ENCODE data around the gene CWC22. TPM values are rescaled to one million over a fixed set of nuclear protein-coding genes. Genes with fewer than 3 reads are reported as not detected.

Gene CWC22
- total RNA-seq, 1 donor from 2014 or later: 12.0 TPM

DNA sequence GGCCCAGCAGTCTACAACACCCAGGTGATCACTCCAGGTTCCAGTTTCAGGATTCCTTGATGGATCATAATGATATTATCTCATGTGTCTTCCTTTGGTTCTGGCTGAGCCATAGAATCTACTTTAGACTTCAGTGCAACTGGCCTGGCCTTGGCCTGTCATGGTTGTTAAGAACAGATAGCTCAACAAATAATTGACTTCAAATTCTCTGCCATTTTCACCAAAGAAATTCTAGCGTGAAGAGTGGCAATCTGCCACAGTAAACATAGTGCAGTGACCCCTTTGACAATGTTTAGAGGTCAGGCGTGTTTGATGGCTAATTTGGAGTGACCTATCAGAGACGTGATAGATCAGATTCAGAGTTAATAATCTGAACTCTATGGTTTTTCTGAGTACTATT, 95.5 kb downstream of the CWC22 start:
- no peaks in the 10 kb centered on the region for H3K9me3 Mint-ChIP-seq (ENCODE audit: unreplicated experiment)
- no peak for DNase-seq
- H3K4me1 Mint-ChIP-seq (ENCODE audit: low read depth, unreplicated experiment): no peaks in the 10 kb centered on the region
- H3K27ac Mint-ChIP-seq (ENCODE audit: unreplicated experiment): no peak overlapping the region
- H3K4me3 Mint-ChIP-seq (ENCODE audit: unreplicated experiment): no peak overlapping the region
- H3K36me3 Mint-ChIP-seq (ENCODE audit: unreplicated experiment): no peaks in the 10 kb centered on the region
- TF ChIP-seq CTCF (IDR thresholded peaks at IDR 0.05; ENCODE audit: partially characterized antibody, unreplicated experiment): no peak
- H3K27me3 Mint-ChIP-seq (ENCODE audit: unreplicated experiment): no peaks in the 10 kb centered on the region

DNA sequence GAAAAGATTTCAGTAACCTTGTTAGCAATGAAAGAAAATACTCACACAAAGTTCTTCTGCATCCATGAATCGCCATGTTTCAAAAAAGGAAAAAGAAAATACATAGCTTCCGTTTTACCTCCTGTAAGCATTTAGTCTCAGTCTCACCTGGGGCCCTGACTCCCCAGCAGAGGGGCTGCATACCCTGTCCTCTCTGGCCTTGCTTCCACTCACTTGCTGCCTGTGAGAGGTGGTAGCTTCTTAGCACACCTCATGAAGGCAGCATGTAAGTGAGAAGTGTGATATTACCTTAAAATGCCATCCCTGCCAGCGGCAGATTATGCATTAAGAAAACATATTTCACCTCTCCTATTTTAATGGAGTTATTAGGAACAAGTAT, 96.4 kb downstream of the CWC22 start:
- Mint-ChIP-seq H3K27me3 (ENCODE audit: unreplicated experiment) (no peaks in the 10 kb centered on the region), H3K27ac (ENCODE audit: unreplicated experiment) (no peak overlapping the region), H3K4me3 (ENCODE audit: unreplicated experiment) (no peak overlapping the region), H3K36me3 (ENCODE audit: unreplicated experiment) (no peaks in the 10 kb centered on the region), H3K4me1 (ENCODE audit: low read depth, unreplicated experiment) (no peaks in the 10 kb centered on the region), H3K9me3 (ENCODE audit: unreplicated experiment) (no peaks in the 10 kb centered on the region)
- TF ChIP-seq CTCF (IDR thresholded peaks at IDR 0.05; ENCODE audit: partially characterized antibody, unreplicated experiment): no peak
- DNase-seq: no peak

DNA sequence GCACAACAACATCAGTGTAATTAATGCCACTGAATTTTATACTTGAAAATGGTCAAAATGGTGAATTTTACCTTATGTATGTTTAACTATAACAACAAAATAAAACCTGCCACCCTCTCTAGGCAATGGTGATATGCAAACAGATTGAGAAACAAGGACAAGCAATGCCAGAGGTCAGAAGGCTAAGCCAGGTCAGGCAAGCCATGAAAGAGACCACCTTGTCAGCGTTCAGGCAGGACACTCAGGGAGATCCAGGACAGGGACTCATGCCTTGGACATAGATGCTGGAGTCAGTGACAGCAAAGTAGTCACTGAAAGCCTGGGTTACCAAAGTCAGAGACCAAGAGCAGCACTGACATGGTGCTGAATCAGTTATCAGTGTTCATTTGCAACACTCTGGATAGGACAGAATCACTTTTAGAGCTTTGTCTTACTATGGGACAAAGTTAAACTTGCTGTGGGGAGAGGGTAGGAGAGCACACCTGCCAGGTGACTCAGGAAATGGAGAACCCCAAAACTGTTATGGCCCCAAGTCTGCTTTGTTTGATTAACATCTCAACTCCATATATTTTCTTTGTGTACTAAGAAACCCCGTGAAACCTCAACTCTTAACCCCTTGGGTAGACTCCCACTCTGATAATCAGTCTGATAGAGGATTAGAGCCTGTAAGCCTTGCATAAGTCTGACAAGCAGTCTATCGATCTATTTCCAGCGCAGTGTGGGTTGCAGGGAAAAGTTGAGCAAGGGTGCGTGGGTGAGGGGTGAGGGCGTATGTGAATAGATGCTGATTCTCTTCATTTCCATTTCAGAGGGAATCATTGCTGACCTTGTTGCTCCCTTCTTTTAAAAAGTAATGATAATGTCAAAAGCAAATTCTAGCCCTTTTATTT, 97.0 kb downstream of the CWC22 start:
- Mint-ChIP-seq H3K4me3 (ENCODE audit: unreplicated experiment) (no peak overlapping the region), H3K4me1 (ENCODE audit: low read depth, unreplicated experiment) (no peaks in the 10 kb centered on the region), H3K36me3 (ENCODE audit: unreplicated experiment) (no peaks in the 10 kb centered on the region), H3K27ac (ENCODE audit: unreplicated experiment) (no peak overlapping the region), H3K9me3 (ENCODE audit: unreplicated experiment) (no peaks in the 10 kb centered on the region), H3K27me3 (ENCODE audit: unreplicated experiment) (no peaks in the 10 kb centered on the region)
- DNase-seq: no peak
- no peak for TF ChIP-seq CTCF (IDR thresholded peaks at IDR 0.05; ENCODE audit: partially characterized antibody, unreplicated experiment)

DNA sequence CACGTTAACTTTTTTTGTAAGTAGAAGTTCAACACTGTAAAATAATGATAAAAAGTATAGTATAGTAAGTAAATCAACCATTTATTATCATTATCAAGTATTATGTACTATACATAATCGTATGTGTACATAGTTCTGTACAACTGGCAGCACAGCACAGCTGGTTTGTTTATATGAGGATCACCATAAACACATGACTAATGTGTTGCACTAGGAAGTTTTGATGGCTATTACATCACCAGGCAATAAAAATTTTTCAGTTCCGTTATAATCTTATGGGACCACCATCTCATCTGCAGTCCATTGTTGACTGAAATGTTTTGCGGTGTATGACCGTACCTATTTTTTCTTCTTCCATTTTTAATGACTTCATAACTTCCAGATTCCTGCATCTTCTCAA, 106.4 kb downstream of the CWC22 start:
- no peak overlapping the region for H3K4me3 Mint-ChIP-seq (ENCODE audit: unreplicated experiment)

More for the DNA sequence above, 106.4 kb downstream of the CWC22 start:
- H3K27ac Mint-ChIP-seq (ENCODE audit: unreplicated experiment): no peak overlapping the region
- TF ChIP-seq CTCF (IDR thresholded peaks at IDR 0.05; ENCODE audit: partially characterized antibody, unreplicated experiment): no peak
- no peak for DNase-seq
- no peaks in the 10 kb centered on the region for H3K9me3 Mint-ChIP-seq (ENCODE audit: unreplicated experiment)
- H3K36me3 Mint-ChIP-seq (ENCODE audit: unreplicated experiment): peaks cover 6% of the 10 kb centered on the region
- no peaks in the 10 kb centered on the region for H3K4me1 Mint-ChIP-seq (ENCODE audit: low read depth, unreplicated experiment)
- no peaks in the 10 kb centered on the region for H3K27me3 Mint-ChIP-seq (ENCODE audit: unreplicated experiment)
